DND-41 (cell line): ENCODE measurements around the gene SMG9.

Experiments used
- ATAC-seq: fragments of 200-7000 bp; cut with Tn5 transposase; 3 replicates; pipeline ENCODE4 v1.9.1; 2021; ENCODE audit warnings: low read depth; ENCODE audit not compliant: insufficient read depth
- DNase-seq: peaks from one replicate; pipeline ENCODE4 v3.0.0-alpha.2; 2020
- H2AFZ ChIP-seq: 2 replicates; pipeline ENCODE4 v1.6.0; 2012; ENCODE audit warnings: low read depth, low read length
- H3K27ac ChIP-seq: 2 replicates; pipeline ENCODE4 v1.5.1; 2012; ENCODE audit warnings: low read length, inconsistent platforms
- H3K27me3 ChIP-seq: fragments of 200-600 bp; sonication (generic); 2 replicates; pipeline ENCODE4 v1.6.0; 2012; ENCODE audit warnings: low read length, mild to moderate bottlenecking, inconsistent platforms; ENCODE audit not compliant: insufficient read depth, poor library complexity
- H3K36me3 ChIP-seq: 2 replicates; pipeline ENCODE4 v1.5.1; 2012; ENCODE audit warnings: low read length, inconsistent platforms; ENCODE audit not compliant: insufficient read depth
- H3K4me1 ChIP-seq: 2 replicates; pipeline ENCODE4 v1.5.1; 2012; ENCODE audit warnings: mild to moderate bottlenecking, low read length; ENCODE audit not compliant: insufficient read depth
- H3K4me2 ChIP-seq: 2 replicates; pipeline ENCODE4 v1.6.0; 2012; ENCODE audit warnings: mild to moderate bottlenecking, moderate library complexity, low read length, inconsistent platforms; ENCODE audit not compliant: insufficient read depth
- H3K4me3 ChIP-seq, 2 experiments: fragments of 200-600 bp in 1 of 2; shearing (Covaris generic) in 1 of 2; 2 replicates each; pipeline ENCODE4 v1.5.1; 2012 to 2016; ENCODE audit warnings: inconsistent platforms in 2 of 2, low read length in 2 of 2, mild to moderate bottlenecking in 2 of 2, low read depth in 1 of 2, moderate library complexity in 1 of 2
- H3K79me2 ChIP-seq: 2 replicates; pipeline ENCODE4 v1.6.0; 2012; ENCODE audit warnings: low read length, inconsistent platforms; ENCODE audit not compliant: insufficient read depth
- H3K9ac ChIP-seq: 2 replicates; pipeline ENCODE4 v1.6.0; 2012; ENCODE audit warnings: low read depth, mild to moderate bottlenecking, inconsistent platforms, low read length, moderate library complexity
- H3K9me3 ChIP-seq: 2 replicates; pipeline ENCODE4 v1.5.1; 2012; ENCODE audit warnings: low read length, moderate library complexity, mild to moderate bottlenecking, inconsistent platforms; ENCODE audit not compliant: insufficient read depth, severe bottlenecking
- H4K20me1 ChIP-seq: 2 replicates; pipeline ENCODE4 v1.6.0; 2012; ENCODE audit warnings: low read length; ENCODE audit not compliant: insufficient read depth
- EZH2 ChIP-seq: IDR thresholded peaks from 3 replicates; pipeline ENCODE4 v1.6.1; 2012; ENCODE audit warnings: borderline replicate concordance, low read depth, mild to moderate bottlenecking, moderate library complexity, low read length, inconsistent platforms; ENCODE audit not compliant: severe bottlenecking
- TF ChIP-seq, protein P1 (sequence below): IDR thresholded peaks from 2 replicates; pipeline ENCODE4 v1.5.1; 2012; ENCODE audit warnings: borderline replicate concordance, low read length, moderate library complexity, mild to moderate bottlenecking; ENCODE audit not compliant: poor library complexity, severe bottlenecking; ENCODE audit errors: extremely low read depth

The SMG9 gene

DNA sequence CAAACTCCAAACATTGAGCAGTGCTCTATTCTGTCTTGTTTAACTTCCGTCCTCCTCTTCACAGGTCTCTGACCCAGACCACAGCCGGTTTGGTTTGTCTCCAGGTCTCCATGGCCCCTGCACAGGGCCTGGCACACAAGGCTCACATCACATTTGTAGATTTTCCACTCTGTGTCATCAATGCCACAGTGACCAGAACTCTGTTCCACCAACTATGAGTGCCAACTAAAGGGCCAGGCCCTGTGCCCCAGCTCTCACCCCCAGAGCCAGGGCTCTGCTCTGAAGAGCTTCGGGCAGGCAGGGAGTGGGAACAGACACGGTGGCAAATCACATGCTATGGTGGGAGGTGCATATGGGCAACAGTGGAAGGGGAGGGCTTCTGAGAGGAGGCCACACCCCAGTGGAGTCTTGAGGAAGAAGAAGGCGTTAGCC is 16.0 kb downstream of the SMG9 start:
- Histone ChIP-seq H3K4me1 (no peaks in the 10 kb centered on the region), H3K4me3 (no peak overlapping the region), H3K4me2 (no peak overlapping the region), H4K20me1 (peaks cover 5% of the 10 kb centered on the region), H3K79me2 (no peaks in the 10 kb centered on the region), H3K36me3 (peaks cover 97% of the 10 kb centered on the region), H3K27me3 (no peaks in the 10 kb centered on the region), H3K27ac (no peak overlapping the region), H3K9ac (no peak overlapping the region), H3K9me3 (no peaks in the 10 kb centered on the region), H2AFZ (no peak overlapping the region)
- TF ChIP-seq, protein P1, sequence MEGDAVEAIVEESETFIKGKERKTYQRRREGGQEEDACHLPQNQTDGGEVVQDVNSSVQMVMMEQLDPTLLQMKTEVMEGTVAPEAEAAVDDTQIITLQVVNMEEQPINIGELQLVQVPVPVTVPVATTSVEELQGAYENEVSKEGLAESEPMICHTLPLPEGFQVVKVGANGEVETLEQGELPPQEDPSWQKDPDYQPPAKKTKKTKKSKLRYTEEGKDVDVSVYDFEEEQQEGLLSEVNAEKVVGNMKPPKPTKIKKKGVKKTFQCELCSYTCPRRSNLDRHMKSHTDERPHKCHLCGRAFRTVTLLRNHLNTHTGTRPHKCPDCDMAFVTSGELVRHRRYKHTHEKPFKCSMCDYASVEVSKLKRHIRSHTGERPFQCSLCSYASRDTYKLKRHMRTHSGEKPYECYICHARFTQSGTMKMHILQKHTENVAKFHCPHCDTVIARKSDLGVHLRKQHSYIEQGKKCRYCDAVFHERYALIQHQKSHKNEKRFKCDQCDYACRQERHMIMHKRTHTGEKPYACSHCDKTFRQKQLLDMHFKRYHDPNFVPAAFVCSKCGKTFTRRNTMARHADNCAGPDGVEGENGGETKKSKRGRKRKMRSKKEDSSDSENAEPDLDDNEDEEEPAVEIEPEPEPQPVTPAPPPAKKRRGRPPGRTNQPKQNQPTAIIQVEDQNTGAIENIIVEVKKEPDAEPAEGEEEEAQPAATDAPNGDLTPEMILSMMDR = no peak
- TF ChIP-seq EZH2 = no peak
- ATAC-seq = no peak
- DNase-seq = no peak

DNA sequence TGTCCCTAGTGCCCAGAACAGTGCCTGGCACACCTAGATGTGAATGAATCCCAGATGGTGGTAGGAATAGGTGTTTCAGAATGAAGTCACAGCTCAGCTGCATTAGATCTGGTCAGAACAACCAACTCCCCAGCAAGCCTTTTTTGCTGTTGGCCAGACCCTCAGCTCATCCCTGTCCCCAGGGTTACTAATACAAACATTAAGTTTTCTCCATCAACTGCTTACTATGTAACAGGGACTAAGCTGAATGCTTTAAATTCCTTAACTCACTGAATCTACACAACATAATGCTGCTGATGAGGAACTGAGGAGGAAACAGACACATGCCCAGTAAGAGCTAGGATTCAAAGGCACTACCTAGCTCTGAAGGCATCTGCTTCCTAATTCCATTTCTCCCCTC is 18.8 kb downstream of the SMG9 start:
- Histone ChIP-seq H4K20me1 (peaks cover 5% of the 10 kb centered on the region; the same call in 1 of the 2 replicates), H3K79me2 (no peaks in the 10 kb centered on the region), H3K27me3 (no peaks in the 10 kb centered on the region), H3K4me3 (no peak overlapping the region), H3K9ac (no peak overlapping the region), H3K9me3 (no peaks in the 10 kb centered on the region), H3K36me3 (peaks cover 97% of the 10 kb centered on the region), H3K4me1 (no peaks in the 10 kb centered on the region), H3K27ac (no peak overlapping the region), H3K4me2 (no peak overlapping the region), H2AFZ (no peak overlapping the region)
- DNase-seq (no peak), ATAC-seq (no peak)
- TF ChIP-seq, protein P1 = no peak
- no peak for TF ChIP-seq EZH2

DNA sequence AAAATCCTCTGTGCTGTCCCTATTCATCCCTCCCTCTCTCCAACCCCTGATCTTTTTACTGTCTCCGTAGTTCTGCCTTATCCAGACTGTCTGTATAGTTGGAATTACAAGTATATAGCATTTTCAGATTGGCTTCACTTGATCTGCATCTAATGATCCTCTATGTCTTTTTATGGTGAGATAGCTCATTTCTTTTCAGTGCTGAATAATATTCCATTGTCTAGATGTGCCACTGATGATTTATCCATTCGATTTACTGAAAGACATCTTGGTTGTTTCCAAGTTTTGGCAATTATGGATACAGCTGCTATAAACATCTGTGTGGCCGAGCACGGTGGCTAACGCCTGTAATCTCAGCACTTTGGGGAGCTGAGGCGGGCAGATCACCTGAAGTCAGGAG is 19.7 kb downstream of the SMG9 start:
- Histone ChIP-seq H3K4me3 (no peak overlapping the region), H3K4me2 (no peak overlapping the region), H2AFZ (no peak overlapping the region), H3K9me3 (no peaks in the 10 kb centered on the region), H3K4me1 (no peaks in the 10 kb centered on the region), H4K20me1 (peaks cover 5% of the 10 kb centered on the region; the same call in 1 of the 2 replicates), H3K79me2 (no peaks in the 10 kb centered on the region), H3K9ac (no peak overlapping the region), H3K36me3 (peaks cover 94% of the 10 kb centered on the region), H3K27ac (no peak overlapping the region), H3K27me3 (no peaks in the 10 kb centered on the region)
- ATAC-seq (no peak), DNase-seq (no peak)
- TF ChIP-seq EZH2 = no peak
- TF ChIP-seq, protein P1 = no peak

DNA sequence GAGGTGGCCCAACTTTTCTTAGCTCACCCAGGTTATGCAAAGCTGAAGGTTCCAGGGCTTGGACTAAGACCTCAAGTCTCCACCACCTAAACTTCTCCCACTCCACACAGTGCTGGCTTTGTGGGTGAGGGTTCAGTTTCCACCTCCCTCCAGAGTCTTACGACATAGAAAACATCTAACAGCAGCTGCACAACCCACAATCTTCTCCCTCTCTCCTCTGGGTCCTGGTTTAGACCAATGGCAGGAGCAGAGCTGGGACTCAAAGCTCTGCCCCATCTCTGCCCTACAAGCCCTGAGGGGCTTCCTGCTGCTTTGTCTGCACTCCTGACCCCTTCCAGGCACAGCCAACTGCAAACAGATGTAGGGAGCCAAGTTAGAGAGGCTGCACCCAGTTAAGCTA is 22.9 kb downstream of the SMG9 start:
- no peak overlapping the region for H3K27ac ChIP-seq
- TF ChIP-seq, protein P1 = no peak
- no peak for TF ChIP-seq EZH2
- H3K79me2 ChIP-seq = no peaks in the 10 kb centered on the region
- H3K4me3 ChIP-seq = no peak overlapping the region
- H3K4me2 ChIP-seq = no peak overlapping the region
- peaks cover 81% of the 10 kb centered on the region for H3K36me3 ChIP-seq
- H3K9me3 ChIP-seq = no peaks in the 10 kb centered on the region
- ATAC-seq (no peak), DNase-seq (no peak)
- H3K9ac ChIP-seq = no peak overlapping the region
- H3K4me1 ChIP-seq = no peaks in the 10 kb centered on the region
- H3K27me3 ChIP-seq = no peaks in the 10 kb centered on the region
- H2AFZ ChIP-seq = no peak overlapping the region
- H4K20me1 ChIP-seq = no peaks in the 10 kb centered on the region
